OCI-LY7 (cell line): Measurements from ENCODE around the gene GMCL1.

ENCODE experiments used
- CTCF ChIP-seq: fragments of 200-600 bp; sonication (generic); conservative IDR thresholded peaks from 2 replicates; pipeline ENCODE4 v1.5.1; 2014; ENCODE audit warnings: mild to moderate bottlenecking, antibody characterized with exemption, low read length, moderate library complexity, mixed read lengths
- EZH2phosphoT487 ChIP-seq: fragments of 200-600 bp; sonication (generic); IDR thresholded peaks from 2 replicates; pipeline ENCODE4 v1.6.1; 2018; ENCODE audit warnings: low read depth, borderline replicate concordance, mild to moderate bottlenecking, mixed run types, antibody characterized with exemption, low read length, moderate library complexity, mixed read lengths

- TF ChIP-seq CTCF = no peak
- TF ChIP-seq EZH2phosphoT487 = no peak
These were observed 44.1 kb upstream of the GMCL1 start for GRCh38 chr2:69785358-69785757.
